ENCODE measurements around the gene YY1. TPM values are rescaled to one million over a fixed set of nuclear protein-coding genes. Genes with fewer than 3 reads are reported as not detected.
A peak's percentile ranks its signal among the peaks of the same experiment; 100 is the strongest.

Gene YY1
- total RNA-seq, 3 donors from 2014 or later (not counting 1 experiment from before 2014, with no cell fraction given) = 77.9 to 92.6 (median 90.4) TPM

- H3K27ac ChIP-seq (ENCODE audit: low read length) = no peak overlapping the region
- intact Hi-C loops (cut with micrococcal nuclease) = loop anchor here (2.0 kb wide), 1 partner anchor 23 kb away; the partner anchor contains the start of gene YY1
- 96% methylated on average over 12 of the region's 12 CpGs for WGBS (ENCODE audit: insufficient coverage)
Observed at GRCh38 chr14:100215330-100215885, 23.5 kb upstream of the YY1 start.

GRCh38 chr14:100219126-100219785 is 19.7 kb upstream of the YY1 start:
- intact Hi-C loops (cut with micrococcal nuclease) = no loop called here
- Histone ChIP-seq H3K27ac (ENCODE audit: low read length) (no peak overlapping the region), H3K27me3 (ENCODE audit: control insufficient read depth, insufficient read depth, low read length) (no peaks in the 10 kb centered on the region), H3K4me3 (ENCODE audit: low read length) (no peak overlapping the region), H3K36me3 (ENCODE audit: control insufficient read depth, insufficient read depth, low read length) (no peaks in the 10 kb centered on the region), H3K4me1 (ENCODE audit: control insufficient read depth, insufficient read depth, low read length) (peaks cover 37% of the 10 kb centered on the region), H3K9me3 (ENCODE audit: control insufficient read depth, insufficient read depth, low read length) (no peaks in the 10 kb centered on the region)
- ATAC-seq (no peak), DNase-seq (no peak)
- WGBS (ENCODE audit: insufficient coverage) = 92% methylated on average over 4 of the region's 4 CpGs
- Mint-ChIP-seq H3K36me3 (no peaks in the 10 kb centered on the region), H3K4me3 (no peak overlapping the region), H3K4me1 (peaks cover 5 to 25% of the 10 kb centered on the region in 2 donors), H3K9me3 (no peaks in the 10 kb centered on the region), H3K27ac (no peak overlapping the region), H3K27me3 (ENCODE audit: low read depth in 2 of 2) (no peaks in the 10 kb centered on the region)
- TF ChIP-seq CTCF (IDR thresholded peaks at IDR 0.05) = no peak

More at GRCh38 chr14:100215330-100215885, 23.5 kb upstream of the YY1 start:
- H3K27ac Mint-ChIP-seq = peak overlapping the region; percentile 47 to 80
- H3K4me1 Mint-ChIP-seq = peaks cover 18 to 29% of the 10 kb centered on the region in 2 donors
- Histone ChIP-seq H3K9me3 (ENCODE audit: control insufficient read depth, insufficient read depth, low read length) (no peaks in the 10 kb centered on the region), H3K4me1 (ENCODE audit: control insufficient read depth, insufficient read depth, low read length) (peaks cover 19% of the 10 kb centered on the region), H3K4me3 (ENCODE audit: low read length) (no peak overlapping the region), H3K27me3 (ENCODE audit: control insufficient read depth, insufficient read depth, low read length) (no peaks in the 10 kb centered on the region), H3K36me3 (ENCODE audit: control insufficient read depth, insufficient read depth, low read length) (no peaks in the 10 kb centered on the region)
- H3K9me3 Mint-ChIP-seq = no peaks in the 10 kb centered on the region
- peak overlapping the region; percentile 72 for H3K4me3 Mint-ChIP-seq
- no peak for DNase-seq
- H3K36me3 Mint-ChIP-seq = no peaks in the 10 kb centered on the region
- H3K27me3 Mint-ChIP-seq (ENCODE audit: low read depth in 2 of 2) = no peaks in the 10 kb centered on the region
- no peak for TF ChIP-seq CTCF (IDR thresholded peaks at IDR 0.05)
- ATAC-seq = no peak

GRCh38 chr14:100221533-100222223 is 17.3 kb upstream of the YY1 start:
- Mint-ChIP-seq H3K36me3 (no peaks in the 10 kb centered on the region), H3K4me3 (no peak overlapping the region), H3K27me3 (ENCODE audit: low read depth in 2 of 2) (no peaks in the 10 kb centered on the region), H3K4me1 (peaks cover 4 to 13% of the 10 kb centered on the region in 2 donors), H3K9me3 (no peaks in the 10 kb centered on the region), H3K27ac (no peak overlapping the region)
- no peak for TF ChIP-seq CTCF (IDR thresholded peaks at IDR 0.05)
- H3K27me3 ChIP-seq (ENCODE audit: control insufficient read depth, insufficient read depth, low read length) = no peaks in the 10 kb centered on the region
- no peaks in the 10 kb centered on the region for H3K36me3 ChIP-seq (ENCODE audit: control insufficient read depth, insufficient read depth, low read length)
- intact Hi-C loops (cut with micrococcal nuclease) = loop anchor here (2.0 kb wide), 1 partner anchor 15 kb away; no protein-coding TSS in a partner anchor
- under 1% methylated on average over 15 of the region's 15 CpGs for WGBS (ENCODE audit: insufficient coverage)
- DNase-seq (peak; percentile 41 to 86), ATAC-seq (peak; percentile 90 to 96 (median 96))
- H3K9me3 ChIP-seq (ENCODE audit: control insufficient read depth, insufficient read depth, low read length) = no peaks in the 10 kb centered on the region
- peaks cover 38% of the 10 kb centered on the region for H3K4me1 ChIP-seq (ENCODE audit: control insufficient read depth, insufficient read depth, low read length)
- peak overlapping the region; percentile 58 for H3K4me3 ChIP-seq (ENCODE audit: low read length)
- H3K27ac ChIP-seq (ENCODE audit: low read length) = peak overlapping the region; percentile 74

Measured in natural killer cell (primary cell).